ENCODE data around the gene PRR5L.

DNA sequence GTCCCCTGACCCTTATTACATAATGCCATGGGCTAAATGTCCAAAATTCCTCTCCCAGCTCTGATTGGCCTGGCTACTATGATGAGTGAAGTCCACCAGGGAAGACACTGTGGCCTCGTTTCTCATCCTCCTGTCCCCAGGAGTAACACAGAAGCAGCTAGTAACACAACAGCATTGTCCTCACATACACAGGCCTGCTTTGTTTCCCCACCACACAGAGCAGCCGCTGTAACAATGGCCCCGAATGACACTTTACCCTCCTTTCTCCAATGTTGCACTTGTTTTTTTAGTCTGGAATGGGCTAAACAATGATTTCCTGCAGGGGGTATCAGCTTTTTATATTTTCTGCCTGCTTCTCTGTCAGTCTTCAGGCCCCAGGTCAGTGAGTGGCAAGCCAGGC lies at the start of gene PRR5L:
- TF ChIP-seq, protein P1, sequence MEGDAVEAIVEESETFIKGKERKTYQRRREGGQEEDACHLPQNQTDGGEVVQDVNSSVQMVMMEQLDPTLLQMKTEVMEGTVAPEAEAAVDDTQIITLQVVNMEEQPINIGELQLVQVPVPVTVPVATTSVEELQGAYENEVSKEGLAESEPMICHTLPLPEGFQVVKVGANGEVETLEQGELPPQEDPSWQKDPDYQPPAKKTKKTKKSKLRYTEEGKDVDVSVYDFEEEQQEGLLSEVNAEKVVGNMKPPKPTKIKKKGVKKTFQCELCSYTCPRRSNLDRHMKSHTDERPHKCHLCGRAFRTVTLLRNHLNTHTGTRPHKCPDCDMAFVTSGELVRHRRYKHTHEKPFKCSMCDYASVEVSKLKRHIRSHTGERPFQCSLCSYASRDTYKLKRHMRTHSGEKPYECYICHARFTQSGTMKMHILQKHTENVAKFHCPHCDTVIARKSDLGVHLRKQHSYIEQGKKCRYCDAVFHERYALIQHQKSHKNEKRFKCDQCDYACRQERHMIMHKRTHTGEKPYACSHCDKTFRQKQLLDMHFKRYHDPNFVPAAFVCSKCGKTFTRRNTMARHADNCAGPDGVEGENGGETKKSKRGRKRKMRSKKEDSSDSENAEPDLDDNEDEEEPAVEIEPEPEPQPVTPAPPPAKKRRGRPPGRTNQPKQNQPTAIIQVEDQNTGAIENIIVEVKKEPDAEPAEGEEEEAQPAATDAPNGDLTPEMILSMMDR (optimal IDR thresholded peaks at IDR 0.05 in 1 of 3, IDR thresholded peaks at IDR 0.05 in 1 of 3, conservative IDR thresholded peaks at IDR 0.05 in 1 of 3; ENCODE audit: extremely low read depth in 1 of 3, insufficient read depth in 2 of 3, low read length in 3 of 3) = no peak
- no peak for TF ChIP-seq EZH2 (IDR thresholded peaks at IDR 0.05; ENCODE audit: low read length)
